Kidney (tissue), 14 donors: ENCODE results near the gene ZRSR2. TPM values are rescaled to one million over a fixed set of nuclear protein-coding genes. Genes with fewer than 3 reads are reported as not detected.

Experiments used
- DNase-seq, 5 donors: peaks; one replicate each; pipeline ENCODE4 v3.0.0-alpha.2; 2013 to 2020
- FAIRE-seq: peaks from 2 replicates; lab custom pipeline; 2012; peaks lifted over from hg19 to GRCh38; lab: Jason Lieb, UNC
- H3K27ac ChIP-seq, 2 donors: one replicate each; pipeline ENCODE4 v1.7.0; 2013; ENCODE audit warnings: low read depth in 2 of 2, low read length in 2 of 2, inconsistent platforms in 1 of 2
- H3K27me3 ChIP-seq: one replicate; pipeline ENCODE4 v1.7.1; 2013; ENCODE audit warnings: low read length, inconsistent platforms; ENCODE audit not compliant: control insufficient read depth, insufficient read depth
- H3K36me3 ChIP-seq, 3 donors: one replicate each; pipeline versions ENCODE4 v1.7.0 to v1.7.1; 2013; ENCODE audit warnings: low read length in 3 of 3, control low read depth in 1 of 3, inconsistent platforms in 1 of 3; ENCODE audit not compliant: insufficient read depth in 3 of 3, control insufficient read depth in 2 of 3
- H3K4me1 ChIP-seq, 3 donors: one replicate each; pipeline versions ENCODE4 v1.7.0 to v1.7.1; 2013; ENCODE audit warnings: low read length in 3 of 3, inconsistent platforms in 1 of 3, low read depth in 1 of 3; ENCODE audit not compliant: control insufficient read depth in 2 of 3, insufficient read depth in 2 of 3
- H3K4me3 ChIP-seq, 3 donors: one replicate each; pipeline versions ENCODE4 v1.7.0 to v1.8.1; 2013; ENCODE audit warnings: low read length in 3 of 3, control low read depth in 1 of 3, inconsistent platforms in 1 of 3
- H3K9ac ChIP-seq, 3 donors: one replicate each; pipeline versions ENCODE4 v1.7.0 to v1.7.1; 2013; ENCODE audit warnings: low read length in 3 of 3, control low read depth in 1 of 3, inconsistent platforms in 1 of 3
- H3K9me3 ChIP-seq, 3 donors: one replicate each; pipeline versions ENCODE4 v1.7.0 to v1.7.1; 2013; ENCODE audit warnings: low read length in 3 of 3, control low read depth in 1 of 3, inconsistent platforms in 1 of 3; ENCODE audit not compliant: control insufficient read depth in 2 of 3, insufficient read depth in 1 of 3
- CTCF ChIP-seq: IDR thresholded peaks from 3 replicates; pipeline ENCODE4 v1.5.1; 2012; ENCODE audit warnings: mild to moderate bottlenecking, moderate library complexity, borderline replicate concordance; ENCODE audit not compliant: insufficient read depth; ENCODE audit errors: extremely low read depth
- intact Hi-C: fragments of 100-400 bp; cut with DNase I; formaldehyde crosslinking; loops from one replicate; pipeline ENCODE4 v1.11.1; 2022
- polyA plus RNA-seq: library from polyadenylated mRNA; stranded (reverse); fragments of 350-450 nt; fragmentation: Illumina TruSeq; extraction: RNeasy Lipid Tissue Mini Kit (QIAGEN cat#74804); gene quantifications from one replicate; pipeline ENCODE4 v1.2.3, GENCODE V29; 2014; ENCODE audit warnings: low read depth, low replicate concordance; ENCODE audit not compliant: insufficient read depth
- total RNA-seq: library from RNA; stranded (reverse); fragmentation: NEBNext Ultra II Directional; extraction: Animal tissue kit (Norgen Biotek cat#: 25700); gene quantifications from one replicate; pipeline ENCODE4 v1.2.1, GENCODE V29; 2021
- donor health status: control.
- donor health status: control.
- donor health status: control.
- donor health status: control.
- donor health status: control.
- donor health status: DM: yes; HTN: yes; CAD: no.
- donor health status: Normal renal cell carcinoma (clear cell type).

Gene ZRSR2
- total and polyA plus RNA-seq, 2 donors from 2014 or later = 12.8 to 15.6 TPM

DNA sequence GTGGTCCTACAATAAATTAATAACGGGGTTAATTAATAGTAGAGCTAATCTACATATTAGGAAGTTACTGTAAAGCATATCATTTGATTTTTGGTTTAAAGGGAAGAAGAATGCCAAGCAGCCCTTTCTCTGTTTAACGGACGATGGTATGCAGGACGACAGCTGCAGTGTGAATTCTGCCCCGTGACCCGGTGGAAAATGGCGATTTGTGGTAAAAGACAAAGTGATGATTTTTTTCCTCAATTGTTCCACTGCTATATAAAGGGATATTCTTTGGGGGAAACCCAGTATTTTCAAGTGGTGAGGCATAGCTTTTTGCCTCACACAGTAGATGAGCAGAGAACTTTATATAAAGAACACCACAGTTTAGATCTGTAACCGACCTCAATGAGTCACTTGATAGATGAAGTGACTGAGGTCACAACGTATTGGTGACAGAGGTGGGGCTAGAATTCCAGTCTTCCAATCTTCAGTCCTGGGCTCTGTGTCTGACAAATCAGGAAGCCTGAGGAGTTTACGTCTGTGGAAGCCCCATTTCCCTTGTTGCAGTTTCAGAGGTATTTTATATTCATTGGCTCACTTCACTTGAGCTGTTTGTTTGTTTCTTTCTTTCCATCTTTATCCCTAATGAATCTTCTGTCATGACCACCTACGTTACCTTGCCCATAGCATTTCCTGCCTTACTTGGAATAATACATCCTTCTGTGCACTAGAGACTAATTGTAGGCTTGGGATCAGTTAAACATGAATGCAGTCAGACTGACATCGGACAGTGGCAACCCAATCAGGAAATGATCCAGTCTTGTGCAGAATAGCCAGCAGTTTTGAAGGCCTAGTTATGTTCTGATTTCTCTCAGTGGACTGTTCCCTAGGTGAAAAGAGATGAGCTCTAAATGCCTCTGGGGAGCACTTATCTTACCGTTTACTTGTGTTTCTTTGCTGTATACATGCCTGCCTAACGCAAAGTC, 30.1 kb downstream of the ZRSR2 start:
- no peak overlapping the region for H3K9ac ChIP-seq
- intact Hi-C loops = no loop called here
- no peaks in the 10 kb centered on the region for H3K9me3 ChIP-seq
- no peak for FAIRE-seq
- no peak overlapping the region for H3K4me3 ChIP-seq
- no peak for TF ChIP-seq CTCF
- peaks cover 0 to 13% (median 0%) of the 10 kb centered on the region in 3 donors for H3K36me3 ChIP-seq
- no peaks in the 10 kb centered on the region for H3K4me1 ChIP-seq
- H3K27me3 ChIP-seq = no peaks in the 10 kb centered on the region
- DNase-seq = no peak
- no peak overlapping the region for H3K27ac ChIP-seq

DNA sequence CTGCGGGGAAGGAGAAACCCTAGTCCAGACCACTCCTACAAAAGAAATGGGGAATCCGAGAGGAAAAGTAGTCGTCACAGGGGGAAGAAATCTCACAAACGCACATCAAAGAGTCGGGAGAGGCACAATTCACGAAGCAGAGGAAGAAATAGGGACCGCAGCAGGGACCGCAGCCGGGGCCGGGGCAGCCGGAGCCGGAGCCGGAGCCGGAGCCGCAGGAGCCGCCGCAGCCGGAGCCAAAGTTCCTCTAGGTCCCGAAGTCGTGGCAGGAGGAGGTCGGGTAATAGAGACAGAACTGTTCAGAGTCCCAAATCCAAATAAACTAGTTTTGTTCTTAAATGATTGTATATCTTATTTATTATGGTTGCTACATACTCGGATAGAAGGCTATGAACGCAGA, 32.6 kb downstream of the ZRSR2 start:
- intact Hi-C loops = no loop called here
- Histone ChIP-seq H3K4me1 (no peaks in the 10 kb centered on the region), H3K9me3 (no peaks in the 10 kb centered on the region), H3K27ac (no peak overlapping the region), H3K36me3 (peaks cover 0 to 10% (median 0%) of the 10 kb centered on the region in 3 donors), H3K27me3 (peaks cover 3% of the 10 kb centered on the region), H3K4me3 (no peak overlapping the region), H3K9ac (no peak overlapping the region)
- no peak for FAIRE-seq
- TF ChIP-seq CTCF = no peak
- DNase-seq = peak in 1 of 5 donors; percentile 33

- DNase-seq (no peak), FAIRE-seq (no peak)
- TF ChIP-seq CTCF = no peak
- H3K4me3 ChIP-seq = no peak overlapping the region
- intact Hi-C loops = no loop called here
- H3K9me3 ChIP-seq = no peaks in the 10 kb centered on the region
- H3K27ac ChIP-seq = no peak overlapping the region
- peaks cover 0 to under 1% (median 0%) of the 10 kb centered on the region in 3 donors for H3K36me3 ChIP-seq
- no peak overlapping the region for H3K9ac ChIP-seq
- no peaks in the 10 kb centered on the region for H3K4me1 ChIP-seq
- peaks cover 3% of the 10 kb centered on the region for H3K27me3 ChIP-seq
Observed at GRCh38 chrX:15825936-15826335, 35.7 kb downstream of the ZRSR2 start.
